Measurements from ENCODE around the gene FBXW5. TPM values are rescaled to one million over a fixed set of nuclear protein-coding genes. Genes with fewer than 3 reads are reported as not detected.

The FBXW5 gene
- total RNA-seq, 1 experiment from 2014 or later: 62.2 TPM

DNA sequence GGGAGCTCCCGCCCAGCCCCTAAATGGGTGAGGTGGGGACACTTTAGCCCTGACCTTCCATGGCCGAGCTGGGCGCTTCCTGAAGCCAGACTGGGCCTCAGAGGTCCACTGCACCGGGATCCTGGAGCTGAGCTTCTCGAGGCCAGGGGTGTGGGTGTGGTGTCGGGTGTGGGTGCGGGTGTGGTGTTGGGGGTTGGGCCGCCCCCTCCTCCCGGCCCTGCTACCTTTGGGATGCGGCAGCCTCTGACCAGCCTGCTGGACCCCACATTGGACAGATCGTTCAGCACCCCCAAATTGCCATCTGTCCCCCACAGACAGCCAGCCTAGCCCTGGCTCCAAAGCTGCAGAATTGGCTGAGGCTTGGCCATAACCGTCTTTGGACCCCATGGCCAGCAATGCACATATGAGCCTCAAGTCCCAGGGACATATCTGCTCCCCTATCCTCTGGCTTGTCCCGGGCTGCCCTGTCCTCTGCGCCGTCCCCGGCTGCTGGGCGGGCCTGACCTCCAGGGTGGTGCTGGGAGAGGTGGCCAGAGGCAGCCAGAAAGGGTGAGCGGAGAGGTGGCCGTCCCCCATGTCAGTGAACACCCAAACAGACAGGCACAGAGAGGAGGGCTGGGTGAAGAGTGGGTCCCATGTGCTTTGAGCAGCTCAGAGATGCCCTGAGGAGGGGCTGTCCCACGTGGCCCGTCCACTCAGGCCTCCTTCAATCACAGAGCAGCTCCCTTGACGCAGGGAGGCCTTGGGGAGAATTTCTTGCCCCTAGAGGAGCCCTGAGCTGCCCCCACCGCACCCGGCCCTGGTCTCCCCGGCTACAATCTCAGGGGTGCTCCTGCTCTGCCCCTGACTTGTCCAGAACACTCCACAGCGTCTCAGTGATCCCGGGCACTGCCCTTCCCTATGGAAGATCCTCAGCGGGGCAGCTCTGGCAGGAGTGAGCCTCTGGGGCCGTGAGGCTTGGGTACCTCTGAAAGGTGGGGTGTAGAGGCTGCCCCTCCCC, 29.4 kb upstream of the FBXW5 start:
- Mint-ChIP-seq H3K4me1 (peaks cover 2 to 8% of the 10 kb centered on the region in 2 experiments), H3K36me3 (ENCODE audit: insufficient read depth in 1 of 3, low read depth in 3 of 3) (no peaks in the 10 kb centered on the region), H3K4me3 (no peak overlapping the region), H3K27me3 (ENCODE audit: low read depth) (peaks cover 6% of the 10 kb centered on the region), H3K9me3 (no peaks in the 10 kb centered on the region), H3K27ac (no peak overlapping the region)
- Histone ChIP-seq H3K27ac (ENCODE audit: insufficient read length, low read depth, low read length) (no peak overlapping the region), H2BK120ac (ENCODE audit: low read depth, low read length, poor library complexity, severe bottlenecking) (no peak overlapping the region), H3T11ph (ENCODE audit: low read length) (no peak overlapping the region), H3K14ac (ENCODE audit: insufficient read depth, low read length) (no peak overlapping the region; the same call in 1 of the 2 replicates), H3K4me2 (ENCODE audit: insufficient read depth, insufficient read length, low read length) (no peak overlapping the region), H3K4me1 (ENCODE audit: insufficient read depth, low read length) (no peaks in the 10 kb centered on the region; the same call in 1 of the 2 replicates), H4K5ac (ENCODE audit: insufficient read length, low read depth, low read length) (no peak overlapping the region), H3K79me2 (ENCODE audit: insufficient read depth, low read length) (no peaks in the 10 kb centered on the region), H2BK20ac (ENCODE audit: low read depth, low read length, poor library complexity, severe bottlenecking) (no peak overlapping the region), H4K20me1 (ENCODE audit: control insufficient read depth, insufficient read depth, insufficient read length) (no peaks in the 10 kb centered on the region), H3K4ac (ENCODE audit: low read depth, low read length) (no peak overlapping the region), H4K8ac (replicated peaks; ENCODE audit: insufficient read length, low read depth, low read length) (no peak overlapping the region), H3K23ac (ENCODE audit: insufficient read length, low read depth, low read length) (no peak overlapping the region), H3K9me3 (ENCODE audit: control insufficient read depth, low read depth, low read length) (no peaks in the 10 kb centered on the region), H2AK5ac (ENCODE audit: insufficient read length, low read length) (no peak overlapping the region), H3K56ac (ENCODE audit: insufficient read length, low read depth, low read length) (no peak overlapping the region), H3K18ac (ENCODE audit: insufficient read length, low read depth, low read length) (no peak overlapping the region), H2BK15ac (ENCODE audit: low read depth, low read length) (no peak overlapping the region), H4K91ac (ENCODE audit: insufficient read length, low read depth, low read length) (no peak overlapping the region), H2AFZ (ENCODE audit: low read length) (no peak overlapping the region), H3K9ac (ENCODE audit: extremely low read depth, insufficient read length, low read length) (no peak overlapping the region), H3K79me1 (ENCODE audit: insufficient read depth, low read depth, low read length, poor library complexity, severe bottlenecking) (no peaks in the 10 kb centered on the region), H2BK5ac (ENCODE audit: insufficient read length, low read length) (no peak overlapping the region), H3K27me3 (ENCODE audit: insufficient read depth, low read length) (no peaks in the 10 kb centered on the region), H3K23me2 (ENCODE audit: insufficient read length, low read depth, low read length, poor library complexity, severe bottlenecking) (peaks cover 9% of the 10 kb centered on the region), H2BK12ac (ENCODE audit: insufficient read length, low read depth, low read length) (no peak overlapping the region)
- no peak for DNase-seq
- TF ChIP-seq, protein P1, sequence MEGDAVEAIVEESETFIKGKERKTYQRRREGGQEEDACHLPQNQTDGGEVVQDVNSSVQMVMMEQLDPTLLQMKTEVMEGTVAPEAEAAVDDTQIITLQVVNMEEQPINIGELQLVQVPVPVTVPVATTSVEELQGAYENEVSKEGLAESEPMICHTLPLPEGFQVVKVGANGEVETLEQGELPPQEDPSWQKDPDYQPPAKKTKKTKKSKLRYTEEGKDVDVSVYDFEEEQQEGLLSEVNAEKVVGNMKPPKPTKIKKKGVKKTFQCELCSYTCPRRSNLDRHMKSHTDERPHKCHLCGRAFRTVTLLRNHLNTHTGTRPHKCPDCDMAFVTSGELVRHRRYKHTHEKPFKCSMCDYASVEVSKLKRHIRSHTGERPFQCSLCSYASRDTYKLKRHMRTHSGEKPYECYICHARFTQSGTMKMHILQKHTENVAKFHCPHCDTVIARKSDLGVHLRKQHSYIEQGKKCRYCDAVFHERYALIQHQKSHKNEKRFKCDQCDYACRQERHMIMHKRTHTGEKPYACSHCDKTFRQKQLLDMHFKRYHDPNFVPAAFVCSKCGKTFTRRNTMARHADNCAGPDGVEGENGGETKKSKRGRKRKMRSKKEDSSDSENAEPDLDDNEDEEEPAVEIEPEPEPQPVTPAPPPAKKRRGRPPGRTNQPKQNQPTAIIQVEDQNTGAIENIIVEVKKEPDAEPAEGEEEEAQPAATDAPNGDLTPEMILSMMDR (conservative IDR thresholded peaks at IDR 0.05): no peak
- WGBS (ENCODE audit: extremely low coverage, insufficient read length, low lambda C conversion rate): no CpG with 5 or more reads among the region's 29 CpGs
